ENCODE data around the gene TNPO3. TPM values are rescaled to one million over a fixed set of nuclear protein-coding genes. Genes with fewer than 3 reads are reported as not detected.

Gene TNPO3
- total RNA-seq, 6 experiments from 2014 or later, result 15.2 to 30.2 (median 22.2) TPM

GRCh38 chr7:128908750-128909624 lies 145.9 kb downstream of the TNPO3 start:
- Histone ChIP-seq H3K9me3 (no peaks in the 10 kb centered on the region), H3K4me3 (no peak overlapping the region), H3K36me3 (no peaks in the 10 kb centered on the region), H3K27me3 (no peaks in the 10 kb centered on the region), H3K27ac (no peak overlapping the region), H3K4me1 (peaks cover 0 to 4% (median 0%) of the 10 kb centered on the region in 4 donors)
- TF ChIP-seq POLR2A (IDR thresholded peaks at IDR 0.05) (no peak), CTCF (IDR thresholded peaks at IDR 0.05) (no peak)
- DNase-seq (peak in 2 of 3 donors; percentile 7 to 31), ATAC-seq (no peak)
- WGBS (ENCODE audit: insufficient coverage, low coverage, low lambda C conversion rate, missing lambda C conversion rate), result no CpG with 5 or more reads among the region's 6 CpGs
- intact Hi-C loops (cut with DNase I), result no loop called here

DNA sequence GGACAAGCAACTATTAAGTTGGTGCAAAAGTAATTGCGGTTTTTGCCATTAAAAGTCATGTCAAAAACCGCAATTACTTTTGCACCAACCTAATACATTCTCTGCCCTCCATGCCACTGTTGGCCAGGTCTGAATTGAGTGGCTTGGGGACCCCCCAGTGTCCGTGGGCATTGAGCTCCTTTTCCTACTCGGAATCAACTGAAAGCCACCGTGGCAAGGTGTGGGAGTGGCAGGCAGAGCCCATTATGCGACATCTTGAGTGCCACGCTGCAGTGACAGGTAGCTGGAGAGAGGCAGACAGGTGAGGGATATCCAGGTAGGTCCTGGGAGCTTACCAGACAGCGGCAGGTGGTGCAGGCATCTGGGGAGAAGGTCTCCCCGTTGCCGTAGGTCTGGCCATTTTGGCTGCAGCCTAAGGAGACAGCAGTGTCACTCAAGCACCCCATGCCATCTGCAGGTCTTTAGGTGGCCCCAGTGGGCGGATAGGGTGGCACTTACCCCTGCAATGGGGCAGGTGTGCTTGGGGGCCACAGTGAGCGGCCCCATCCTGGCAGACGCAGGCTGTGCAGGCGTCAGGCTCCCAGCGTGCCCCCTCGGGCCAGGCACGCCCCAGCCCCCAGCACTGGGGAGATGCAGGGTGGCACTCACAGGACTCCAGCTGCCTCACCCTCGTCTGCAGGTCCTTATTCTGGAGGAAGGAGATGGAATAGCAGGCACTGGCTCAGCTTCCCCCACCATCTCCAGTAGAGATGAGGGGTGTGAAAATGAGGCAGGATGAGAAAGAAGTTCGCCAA lies 147.9 kb downstream of the TNPO3 start:
- intact Hi-C loops (cut with DNase I), result no loop called here
- Histone ChIP-seq H3K36me3 (no peaks in the 10 kb centered on the region), H3K27me3 (no peaks in the 10 kb centered on the region), H3K4me3 (no peak overlapping the region), H3K4me1 (peaks cover 0 to 4% (median 0%) of the 10 kb centered on the region in 4 donors), H3K9me3 (no peaks in the 10 kb centered on the region), H3K27ac (no peak overlapping the region)
- ATAC-seq (no peak), DNase-seq (peak in 1 of 3 donors; percentile 40)
- TF ChIP-seq CTCF (IDR thresholded peaks at IDR 0.05) (no peak), POLR2A (IDR thresholded peaks at IDR 0.05) (no peak)
- WGBS (ENCODE audit: insufficient coverage, low coverage, low lambda C conversion rate, missing lambda C conversion rate), result 69% methylated on average over 5 of the region's 19 CpGs

DNA sequence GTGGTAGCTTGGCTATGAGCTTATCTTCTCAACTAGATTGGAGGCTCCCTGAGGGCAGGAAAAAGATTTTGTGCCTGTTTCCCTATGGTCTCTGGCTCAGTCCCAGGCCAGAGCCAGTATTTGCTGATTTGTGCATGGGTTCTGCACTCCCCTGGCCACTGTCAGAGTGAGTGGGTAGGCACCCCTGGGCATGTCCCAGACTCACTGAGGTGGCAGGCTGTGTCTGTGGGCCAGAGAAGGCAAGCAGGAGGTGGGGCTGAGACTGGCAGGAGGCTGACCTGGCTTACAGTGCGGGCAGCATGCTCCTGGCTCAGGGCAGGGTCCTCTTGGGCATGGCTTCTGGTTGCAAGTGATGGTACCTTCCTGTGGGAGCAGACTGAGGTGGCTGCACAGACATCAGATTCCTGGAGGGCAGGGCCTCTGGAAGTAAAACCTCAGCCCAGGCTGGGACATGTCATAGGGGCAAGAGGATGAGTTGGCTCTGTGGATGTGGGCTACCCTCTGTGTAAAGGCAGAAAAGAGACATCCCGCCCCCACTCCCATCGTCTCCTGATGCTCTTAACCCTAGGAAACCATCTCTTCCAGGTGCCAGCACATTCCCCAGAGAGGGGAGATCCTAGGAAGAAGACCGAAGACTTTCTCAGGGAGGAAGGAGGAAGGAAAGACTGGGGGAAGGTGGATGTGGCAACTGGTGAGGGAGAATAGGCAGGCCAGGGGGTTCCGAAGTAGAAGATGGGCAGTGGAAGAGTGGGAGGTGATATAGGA lies 148.7 kb downstream of the TNPO3 start:
- ATAC-seq (no peak), DNase-seq (peak in 1 of 3 donors; percentile 46)
- 61% methylated on average over 5 of the region's 5 CpGs for WGBS (ENCODE audit: insufficient coverage, low coverage, low lambda C conversion rate, missing lambda C conversion rate)
- no peaks in the 10 kb centered on the region for H3K27me3 ChIP-seq
- H3K9me3 ChIP-seq, result no peaks in the 10 kb centered on the region
- H3K4me3 ChIP-seq, result no peak overlapping the region
- H3K36me3 ChIP-seq, result no peaks in the 10 kb centered on the region
- intact Hi-C loops (cut with DNase I), result no loop called here
- TF ChIP-seq POLR2A (IDR thresholded peaks at IDR 0.05) (no peak), CTCF (IDR thresholded peaks at IDR 0.05) (no peak)
- H3K4me1 ChIP-seq, result peaks cover 0 to 4% (median 0%) of the 10 kb centered on the region in 4 donors
- no peak overlapping the region for H3K27ac ChIP-seq

DNA sequence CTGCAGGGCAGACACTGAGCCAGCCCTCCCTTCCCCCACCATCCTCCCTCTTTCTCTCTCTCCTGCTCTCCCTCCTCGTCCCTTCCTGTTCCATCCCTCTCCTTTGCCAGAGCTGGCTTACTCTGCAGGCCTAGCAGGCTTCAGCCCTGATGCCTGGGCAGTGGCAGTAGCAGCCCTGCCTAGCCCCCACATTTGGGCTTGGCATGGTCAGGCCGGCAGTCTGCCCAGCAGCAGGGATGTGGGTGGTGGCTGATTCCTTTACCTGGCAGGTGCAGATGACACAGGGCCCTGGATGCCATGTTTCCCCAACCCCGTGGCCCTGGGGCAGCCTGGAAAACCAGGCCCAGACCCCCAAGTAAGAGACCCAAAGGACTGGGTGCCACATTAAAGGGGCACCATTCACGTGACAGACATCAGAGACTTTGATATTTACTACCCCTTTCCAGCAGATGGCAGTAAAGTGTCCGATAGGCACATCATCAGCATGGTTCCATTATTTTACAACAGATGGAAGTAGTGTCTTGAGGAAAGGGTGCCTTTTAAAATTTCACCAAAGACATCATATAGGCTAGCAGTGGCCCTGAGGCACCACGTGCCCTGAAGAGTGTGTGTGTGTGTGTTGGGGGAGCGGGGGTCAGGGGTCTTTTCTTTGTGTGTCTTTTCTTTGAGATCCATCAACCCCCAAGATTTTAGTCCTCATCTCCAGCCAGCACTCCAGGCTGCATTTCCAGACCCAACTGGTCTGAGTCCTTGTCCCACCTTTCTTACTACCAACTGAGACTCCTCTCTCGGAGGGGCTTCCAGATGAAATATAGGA lies 150.3 kb downstream of the TNPO3 start:
- no peak overlapping the region for H3K4me3 ChIP-seq
- no peaks in the 10 kb centered on the region for H3K36me3 ChIP-seq
- DNase-seq (peak in 1 of 3 donors; percentile 53), ATAC-seq (peak; percentile 63 to 77 (median 73))
- WGBS (ENCODE audit: insufficient coverage, low coverage, low lambda C conversion rate, missing lambda C conversion rate), result 25% methylated on average over 8 of the region's 8 CpGs
- no peaks in the 10 kb centered on the region for H3K27me3 ChIP-seq
- no peak overlapping the region for H3K27ac ChIP-seq
- no peaks in the 10 kb centered on the region for H3K9me3 ChIP-seq
- H3K4me1 ChIP-seq, result peaks cover 0 to 10% (median 5%) of the 10 kb centered on the region in 4 donors
- intact Hi-C loops (cut with DNase I), result no loop called here
- TF ChIP-seq CTCF (IDR thresholded peaks at IDR 0.05) (peak; percentile 61 to 71 (median 64)), POLR2A (IDR thresholded peaks at IDR 0.05) (no peak)

All from right lobe of liver (tissue), 6 donors.